Kidney (tissue), 13 donors: ENCODE results near the gene TARP.
A peak's percentile ranks its signal among the peaks of the same experiment; 100 is the strongest.

Experiments
- DNase-seq, 5 donors: peaks; one replicate each; pipeline ENCODE4 v3.0.0-alpha.2; 2013 to 2020
- FAIRE-seq: peaks from 2 replicates; lab custom pipeline; 2012; peaks lifted over from hg19 to GRCh38; lab: Jason Lieb, UNC
- H3K27ac ChIP-seq, 2 donors: one replicate each; pipeline ENCODE4 v1.7.0; 2013; ENCODE audit warnings: low read depth in 2 of 2, low read length in 2 of 2, inconsistent platforms in 1 of 2
- H3K27me3 ChIP-seq: one replicate; pipeline ENCODE4 v1.7.1; 2013; ENCODE audit warnings: low read length, inconsistent platforms; ENCODE audit not compliant: control insufficient read depth, insufficient read depth
- H3K36me3 ChIP-seq, 3 donors: one replicate each; pipeline versions ENCODE4 v1.7.0 to v1.7.1; 2013; ENCODE audit warnings: low read length in 3 of 3, control low read depth in 1 of 3, inconsistent platforms in 1 of 3; ENCODE audit not compliant: insufficient read depth in 3 of 3, control insufficient read depth in 2 of 3
- H3K4me1 ChIP-seq, 3 donors: one replicate each; pipeline versions ENCODE4 v1.7.0 to v1.7.1; 2013; ENCODE audit warnings: low read length in 3 of 3, inconsistent platforms in 1 of 3, low read depth in 1 of 3; ENCODE audit not compliant: control insufficient read depth in 2 of 3, insufficient read depth in 2 of 3
- H3K4me3 ChIP-seq, 3 donors: one replicate each; pipeline versions ENCODE4 v1.7.0 to v1.8.1; 2013; ENCODE audit warnings: low read length in 3 of 3, control low read depth in 1 of 3, inconsistent platforms in 1 of 3
- H3K9ac ChIP-seq, 3 donors: one replicate each; pipeline versions ENCODE4 v1.7.0 to v1.7.1; 2013; ENCODE audit warnings: low read length in 3 of 3, control low read depth in 1 of 3, inconsistent platforms in 1 of 3
- H3K9me3 ChIP-seq, 3 donors: one replicate each; pipeline versions ENCODE4 v1.7.0 to v1.7.1; 2013; ENCODE audit warnings: low read length in 3 of 3, control low read depth in 1 of 3, inconsistent platforms in 1 of 3; ENCODE audit not compliant: control insufficient read depth in 2 of 3, insufficient read depth in 1 of 3
- intact Hi-C: fragments of 100-400 bp; cut with DNase I; formaldehyde crosslinking; loops from one replicate; pipeline ENCODE4 v1.11.1; 2022
- TF ChIP-seq, protein P1 (sequence below): IDR thresholded peaks from 3 replicates; pipeline ENCODE4 v1.5.1; 2012; ENCODE audit warnings: mild to moderate bottlenecking, moderate library complexity, borderline replicate concordance; ENCODE audit not compliant: insufficient read depth; ENCODE audit errors: extremely low read depth
- donor health status: control.
- donor health status: control.
- donor health status: control.
- donor health status: control.
- donor health status: control.
- donor health status: DM: yes; HTN: yes; CAD: no.
- donor health status: Normal renal cell carcinoma (clear cell type).

The TARP gene

DNA sequence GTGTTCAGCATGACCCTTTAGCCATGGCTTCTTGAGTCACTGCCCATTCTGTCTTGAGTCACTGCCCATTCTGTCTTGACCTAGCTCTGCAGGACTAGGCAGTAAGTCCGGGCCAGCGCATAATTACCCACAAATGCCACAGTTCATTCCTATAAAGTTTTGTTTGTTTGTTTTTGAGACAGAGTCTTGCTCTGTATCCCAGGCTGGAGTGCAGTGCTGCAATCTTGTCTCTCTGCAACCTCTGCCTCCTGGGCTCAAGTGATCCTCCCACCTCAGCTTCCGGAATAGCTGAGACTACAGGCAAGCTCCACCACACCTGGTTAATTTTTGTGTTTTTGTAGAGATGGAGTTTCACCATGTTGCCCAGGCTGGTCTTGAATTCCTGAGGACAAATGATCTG is 32.7 kb upstream of the TARP start:
- H3K4me1 ChIP-seq = peaks cover 0 to 4% (median 0%) of the 10 kb centered on the region in 3 donors
- FAIRE-seq (no peak), DNase-seq (peak in 4 of 5 donors; percentile 44 to 77 (median 75))
- H3K27ac ChIP-seq = no peak overlapping the region
- H3K4me3 ChIP-seq = no peak overlapping the region
- H3K36me3 ChIP-seq = no peaks in the 10 kb centered on the region
- no peak overlapping the region for H3K9ac ChIP-seq
- no peaks in the 10 kb centered on the region for H3K27me3 ChIP-seq
- no peaks in the 10 kb centered on the region for H3K9me3 ChIP-seq
- TF ChIP-seq, protein P1, sequence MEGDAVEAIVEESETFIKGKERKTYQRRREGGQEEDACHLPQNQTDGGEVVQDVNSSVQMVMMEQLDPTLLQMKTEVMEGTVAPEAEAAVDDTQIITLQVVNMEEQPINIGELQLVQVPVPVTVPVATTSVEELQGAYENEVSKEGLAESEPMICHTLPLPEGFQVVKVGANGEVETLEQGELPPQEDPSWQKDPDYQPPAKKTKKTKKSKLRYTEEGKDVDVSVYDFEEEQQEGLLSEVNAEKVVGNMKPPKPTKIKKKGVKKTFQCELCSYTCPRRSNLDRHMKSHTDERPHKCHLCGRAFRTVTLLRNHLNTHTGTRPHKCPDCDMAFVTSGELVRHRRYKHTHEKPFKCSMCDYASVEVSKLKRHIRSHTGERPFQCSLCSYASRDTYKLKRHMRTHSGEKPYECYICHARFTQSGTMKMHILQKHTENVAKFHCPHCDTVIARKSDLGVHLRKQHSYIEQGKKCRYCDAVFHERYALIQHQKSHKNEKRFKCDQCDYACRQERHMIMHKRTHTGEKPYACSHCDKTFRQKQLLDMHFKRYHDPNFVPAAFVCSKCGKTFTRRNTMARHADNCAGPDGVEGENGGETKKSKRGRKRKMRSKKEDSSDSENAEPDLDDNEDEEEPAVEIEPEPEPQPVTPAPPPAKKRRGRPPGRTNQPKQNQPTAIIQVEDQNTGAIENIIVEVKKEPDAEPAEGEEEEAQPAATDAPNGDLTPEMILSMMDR = no peak
- intact Hi-C loops = no loop called here

DNA sequence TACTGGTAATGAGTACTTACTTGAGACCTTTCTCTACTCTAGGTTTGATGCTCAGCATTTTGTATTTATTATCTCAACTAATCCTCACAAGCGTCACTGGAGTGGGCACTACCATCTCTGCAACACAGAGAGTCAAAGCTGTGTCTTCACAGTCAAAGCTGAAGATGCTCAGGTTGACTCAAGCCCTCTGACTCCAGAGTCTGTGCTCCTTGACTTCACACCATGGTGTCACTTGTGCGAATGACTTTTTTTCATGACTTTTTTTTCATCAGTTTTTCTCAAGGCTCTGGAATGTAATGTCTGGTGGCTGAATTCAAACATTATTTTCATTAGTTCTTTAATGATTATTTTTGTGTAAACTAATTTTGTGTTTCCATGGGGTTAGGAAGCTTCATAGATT is 30.4 kb upstream of the TARP start:
- intact Hi-C loops = no loop called here
- FAIRE-seq = no peak

DNA sequence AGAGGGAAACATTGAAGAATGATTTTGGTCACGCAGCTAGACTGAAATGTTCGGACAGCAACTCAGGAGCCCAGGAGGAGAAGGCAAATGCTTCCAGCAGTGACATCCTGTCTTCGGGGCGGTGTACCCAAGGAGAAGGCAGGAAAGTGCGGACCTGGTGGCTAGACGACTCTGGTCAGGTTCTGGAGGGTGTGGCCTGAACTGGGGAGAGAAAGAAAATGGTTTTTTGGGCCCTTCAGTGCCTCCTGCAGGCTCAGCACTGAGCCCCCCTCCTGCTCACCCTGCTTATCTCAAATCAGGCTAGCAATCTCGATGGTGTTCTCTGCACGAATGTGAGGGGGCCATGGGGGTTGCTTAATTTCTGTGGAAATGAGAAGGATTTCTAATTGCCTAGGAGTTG is 26.7 kb upstream of the TARP start:
- Histone ChIP-seq H3K4me1 (no peaks in the 10 kb centered on the region), H3K4me3 (no peak overlapping the region), H3K27me3 (no peaks in the 10 kb centered on the region), H3K9ac (no peak overlapping the region), H3K9me3 (no peaks in the 10 kb centered on the region), H3K36me3 (no peaks in the 10 kb centered on the region), H3K27ac (no peak overlapping the region)
- FAIRE-seq = no peak
- DNase-seq = no peak
- intact Hi-C loops = no loop called here
- TF ChIP-seq, protein P1 = no peak

More for the DNA sequence above, 30.4 kb upstream of the TARP start:
- Histone ChIP-seq H3K4me3 (no peak overlapping the region), H3K9me3 (no peaks in the 10 kb centered on the region), H3K27ac (no peak overlapping the region), H3K9ac (no peak overlapping the region), H3K36me3 (no peaks in the 10 kb centered on the region), H3K27me3 (no peaks in the 10 kb centered on the region), H3K4me1 (no peaks in the 10 kb centered on the region)
- DNase-seq = no peak
- TF ChIP-seq, protein P1 = no peak

DNA sequence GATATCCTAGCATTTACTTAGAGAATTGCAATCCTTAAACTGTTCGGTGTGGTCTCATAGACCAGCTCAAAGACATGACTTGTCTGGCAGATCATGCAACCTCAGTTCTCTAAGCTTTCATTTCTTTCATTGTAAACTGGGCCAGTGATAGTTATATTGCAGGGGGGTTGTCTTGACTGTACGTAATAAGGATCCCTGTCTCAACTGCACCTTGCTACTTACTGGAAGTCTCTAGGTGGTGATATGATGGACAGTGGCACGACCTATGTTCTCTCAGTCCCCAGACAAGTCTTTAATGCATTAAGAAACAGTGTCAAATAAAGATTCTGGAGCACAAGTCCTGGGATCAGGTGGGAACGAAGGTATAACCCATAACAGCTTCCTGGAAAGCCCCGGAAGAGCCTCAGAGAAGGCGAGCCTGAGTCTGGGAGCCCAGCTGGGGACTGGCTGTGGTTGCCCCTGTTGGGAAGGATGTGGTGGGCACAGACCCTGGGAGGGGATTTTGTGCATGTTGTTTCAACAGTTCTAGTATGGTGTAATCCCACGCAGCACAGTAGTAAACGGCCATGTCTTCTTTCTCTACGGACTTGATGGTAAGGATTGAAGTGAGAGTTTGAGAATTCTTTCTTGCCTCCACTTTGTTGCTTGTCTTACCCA is 26.0 kb upstream of the TARP start:
- no peaks in the 10 kb centered on the region for H3K9me3 ChIP-seq
- H3K4me3 ChIP-seq = no peak overlapping the region
- no peak for DNase-seq
- TF ChIP-seq, protein P1 = no peak
- FAIRE-seq = no peak
- no peaks in the 10 kb centered on the region for H3K27me3 ChIP-seq
- H3K9ac ChIP-seq = no peak overlapping the region
- intact Hi-C loops = no loop called here
- H3K36me3 ChIP-seq = no peaks in the 10 kb centered on the region
- H3K4me1 ChIP-seq = no peaks in the 10 kb centered on the region
- no peak overlapping the region for H3K27ac ChIP-seq
